ENCODE data around the gene UBE2G2.

DNA sequence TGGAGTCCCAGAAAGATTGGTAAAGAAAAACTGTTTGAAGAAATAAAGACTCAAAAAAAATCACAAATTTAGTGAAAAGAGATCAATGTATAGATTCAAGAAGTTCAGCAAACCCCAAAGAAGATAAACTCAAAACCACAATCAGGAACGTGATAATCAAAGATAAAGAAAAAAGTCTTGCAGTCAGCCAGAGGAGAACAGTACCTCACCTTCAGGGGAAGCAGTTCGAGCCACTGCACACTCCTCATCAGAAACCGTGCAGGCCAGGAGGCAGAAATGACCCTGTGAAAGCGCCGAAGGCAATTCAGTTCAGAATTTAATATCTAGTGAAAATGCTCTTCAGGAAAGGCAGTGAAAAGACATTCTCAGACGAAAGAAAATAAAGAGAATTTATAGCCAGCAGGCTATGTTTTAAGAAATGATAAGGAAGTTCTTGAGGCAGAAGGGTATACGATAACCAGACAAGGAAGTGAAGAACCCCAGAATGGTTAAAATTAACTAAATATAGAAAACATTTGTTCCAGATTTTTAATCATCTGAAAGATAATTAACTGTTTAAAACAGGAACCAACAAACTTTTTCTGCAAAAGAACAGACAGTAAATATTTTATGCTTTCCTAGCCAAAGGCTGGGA, 29.7 kb upstream of the UBE2G2 start:
- no peak for TF ChIP-seq EZH2 (IDR thresholded peaks at IDR 0.05; ENCODE audit: insufficient read depth, poor library complexity, severe bottlenecking)
- TF ChIP-seq EZH2phosphoT487 (IDR thresholded peaks at IDR 0.05; ENCODE audit: insufficient read depth, low read depth), result no peak
